22Rv1 (cell line): ENCODE measurements around the gene GRIFIN.

ENCODE experiments used
- ZFX ChIP-seq: fragments of 450-650 bp; IDR thresholded peaks from 2 replicates; pipeline ENCODE4 v1.6.1; 2017; ENCODE audit warnings: antibody characterized with exemption, borderline replicate concordance
- TF ChIP-seq, protein P1 (sequence below): fragments of 450-650 bp; IDR thresholded peaks from 2 replicates; pipeline ENCODE4 v1.5.1; 2017; ENCODE audit warnings: mild to moderate bottlenecking

DNA sequence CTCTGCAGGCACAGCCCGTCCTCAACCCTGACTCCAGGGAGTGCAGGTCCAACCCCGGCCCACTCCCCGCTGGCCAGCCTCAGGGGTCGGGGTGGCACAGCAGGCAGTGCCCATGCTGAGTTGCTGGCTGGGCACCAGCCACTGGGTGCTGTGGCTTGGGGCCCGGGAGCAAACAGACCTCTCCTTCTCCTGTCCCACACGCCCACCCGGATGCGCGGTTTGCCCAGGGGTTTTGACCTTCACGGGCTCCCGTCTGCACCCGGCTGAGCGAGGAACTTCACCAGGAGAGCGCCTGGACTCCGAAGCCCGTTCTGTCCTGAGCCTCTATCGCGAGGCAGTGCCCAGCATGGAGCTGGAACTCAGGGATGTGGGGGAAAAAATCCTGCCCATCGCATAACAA, 2.6 kb upstream of the GRIFIN start:
- TF ChIP-seq, protein P1, sequence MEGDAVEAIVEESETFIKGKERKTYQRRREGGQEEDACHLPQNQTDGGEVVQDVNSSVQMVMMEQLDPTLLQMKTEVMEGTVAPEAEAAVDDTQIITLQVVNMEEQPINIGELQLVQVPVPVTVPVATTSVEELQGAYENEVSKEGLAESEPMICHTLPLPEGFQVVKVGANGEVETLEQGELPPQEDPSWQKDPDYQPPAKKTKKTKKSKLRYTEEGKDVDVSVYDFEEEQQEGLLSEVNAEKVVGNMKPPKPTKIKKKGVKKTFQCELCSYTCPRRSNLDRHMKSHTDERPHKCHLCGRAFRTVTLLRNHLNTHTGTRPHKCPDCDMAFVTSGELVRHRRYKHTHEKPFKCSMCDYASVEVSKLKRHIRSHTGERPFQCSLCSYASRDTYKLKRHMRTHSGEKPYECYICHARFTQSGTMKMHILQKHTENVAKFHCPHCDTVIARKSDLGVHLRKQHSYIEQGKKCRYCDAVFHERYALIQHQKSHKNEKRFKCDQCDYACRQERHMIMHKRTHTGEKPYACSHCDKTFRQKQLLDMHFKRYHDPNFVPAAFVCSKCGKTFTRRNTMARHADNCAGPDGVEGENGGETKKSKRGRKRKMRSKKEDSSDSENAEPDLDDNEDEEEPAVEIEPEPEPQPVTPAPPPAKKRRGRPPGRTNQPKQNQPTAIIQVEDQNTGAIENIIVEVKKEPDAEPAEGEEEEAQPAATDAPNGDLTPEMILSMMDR, result no peak
- no peak for TF ChIP-seq ZFX
